Endothelial cell of umbilical vein (primary cell): ENCODE measurements around the gene GRIA4.

ENCODE experiments used
- CTCF ChIP-seq, 2 donors: IDR thresholded peaks; 1 replicate in 1 of 2; 2 replicates in 1 of 2; pipeline ENCODE4 v1.5.1; 2011; ENCODE audit warnings: low read length in 2 of 2, mild to moderate bottlenecking in 2 of 2, moderate library complexity in 2 of 2, control low read depth in 1 of 2, inconsistent platforms in 1 of 2, low read depth in 1 of 2; ENCODE audit not compliant: insufficient read depth in 1 of 2; ENCODE audit errors: extremely low read depth in 1 of 2
- EZH2 ChIP-seq: IDR thresholded peaks from 2 replicates; pipeline ENCODE4 v1.6.1; 2012; ENCODE audit warnings: borderline replicate concordance, low read depth, mild to moderate bottlenecking, moderate library complexity, low read length, inconsistent platforms; ENCODE audit not compliant: severe bottlenecking
- POLR2A ChIP-seq: IDR thresholded peaks from 2 replicates; pipeline ENCODE4 v1.6.1; 2012; ENCODE audit warnings: low read depth, mild to moderate bottlenecking, control low read depth, low read length

GRCh38 chr11:106014620-106015019 is 404.7 kb downstream of the GRIA4 start:
- TF ChIP-seq POLR2A (no peak), EZH2 (no peak), CTCF (IDR thresholded peaks at IDR 0.05; ENCODE audit: extremely low read depth in 1 of 2, insufficient read depth in 1 of 2, low read depth in 1 of 2, low read length in 2 of 2) (no peak)
